Measurements from ENCODE around the gene TNFAIP3. TPM values are rescaled to one million over a fixed set of nuclear protein-coding genes. Genes with fewer than 3 reads are reported as not detected.
"Not testable (repeated sequence)": the region's sequence is repeated elsewhere in the genome, so short reads cannot be mapped to it uniquely, and the experiment has no call there.

TNFAIP3 gene
- total and polyA plus RNA-seq, 2 experiments from 2014 or later, result 73.4 to 141 TPM

- H2AFZ ChIP-seq, result no peak overlapping the region
- no peaks in the 10 kb centered on the region for H3K27me3 ChIP-seq
- H3K9me2 ChIP-seq (replicated peaks; ENCODE audit: insufficient read depth), result no peaks in the 10 kb centered on the region
- H3K36me3 ChIP-seq (replicated peaks; ENCODE audit: insufficient read depth, low read depth), result no peaks in the 10 kb centered on the region
- DNase-seq (ENCODE audit: low spot score), result no peak
- 95% methylated on average over 3 of the region's 3 CpGs for WGBS (ENCODE audit: low lambda C conversion rate, missing lambda C conversion rate)
- H3K79me2 ChIP-seq, result no peaks in the 10 kb centered on the region
- TF ChIP-seq EZH2phosphoT487 (IDR thresholded peaks at IDR 0.05; ENCODE audit: low read depth, severe bottlenecking, unreplicated experiment) (no peak), CTCF (IDR thresholded peaks at IDR 0.05; ENCODE audit: poor library complexity) (no peak), EZH2 (IDR thresholded peaks at IDR 0.05; ENCODE audit: borderline replicate concordance) (no peak)
- no peak overlapping the region for H3K27ac ChIP-seq
- no peaks in the 10 kb centered on the region for H3K9me3 ChIP-seq (ENCODE audit: low read depth)
- no peaks in the 10 kb centered on the region for H3K4me1 ChIP-seq (ENCODE audit: insufficient read depth)
- no peaks in the 10 kb centered on the region for H4K20me1 ChIP-seq (ENCODE audit: insufficient read depth, poor library complexity, severe bottlenecking)
- no peak overlapping the region for H3K4me3 ChIP-seq
- no peak overlapping the region for H3K4me2 ChIP-seq
Observed at GRCh38 chr6:137892271-137892708, 25.2 kb downstream of the TNFAIP3 start.

GRCh38 chr6:137893181-137893580 is 26.1 kb downstream of the TNFAIP3 start:
- DNase-seq (ENCODE audit: low spot score), result no peak
- Histone ChIP-seq H3K27me3 (no peaks in the 10 kb centered on the region), H3K79me2 (no peaks in the 10 kb centered on the region), H3K4me2 (no peak overlapping the region), H3K9me2 (replicated peaks; ENCODE audit: insufficient read depth) (no peaks in the 10 kb centered on the region), H3K36me3 (replicated peaks; ENCODE audit: insufficient read depth, low read depth) (no peaks in the 10 kb centered on the region), H4K20me1 (ENCODE audit: insufficient read depth, poor library complexity, severe bottlenecking) (no peaks in the 10 kb centered on the region), H3K4me1 (ENCODE audit: insufficient read depth) (no peaks in the 10 kb centered on the region), H3K4me3 (no peak overlapping the region), H3K27ac (no peak overlapping the region), H3K9me3 (ENCODE audit: low read depth) (no peaks in the 10 kb centered on the region), H2AFZ (no peak overlapping the region)
- 81% methylated on average over 3 of the region's 3 CpGs for WGBS (ENCODE audit: low lambda C conversion rate, missing lambda C conversion rate)
- TF ChIP-seq EZH2 (IDR thresholded peaks at IDR 0.05; ENCODE audit: borderline replicate concordance) (no peak), CTCF (IDR thresholded peaks at IDR 0.05; ENCODE audit: poor library complexity) (no peak), EZH2phosphoT487 (IDR thresholded peaks at IDR 0.05; ENCODE audit: low read depth, severe bottlenecking, unreplicated experiment) (no peak)

GRCh38 chr6:137893726-137894125 is 26.7 kb downstream of the TNFAIP3 start:
- Histone ChIP-seq H3K79me2 (no peaks in the 10 kb centered on the region), H3K9me3 (ENCODE audit: low read depth) (no peaks in the 10 kb centered on the region), H3K9me2 (replicated peaks; ENCODE audit: insufficient read depth) (no peaks in the 10 kb centered on the region), H3K27ac (no peak overlapping the region), H3K4me1 (ENCODE audit: insufficient read depth) (no peaks in the 10 kb centered on the region), H2AFZ (no peak overlapping the region), H3K4me2 (no peak overlapping the region), H4K20me1 (ENCODE audit: insufficient read depth, poor library complexity, severe bottlenecking) (no peaks in the 10 kb centered on the region), H3K27me3 (no peaks in the 10 kb centered on the region), H3K4me3 (no peak overlapping the region), H3K36me3 (replicated peaks; ENCODE audit: insufficient read depth, low read depth) (no peaks in the 10 kb centered on the region)
- 86% methylated on average over 2 of the region's 2 CpGs for whole genome bisulfite sequencing (ENCODE audit: low lambda C conversion rate, missing lambda C conversion rate)
- TF ChIP-seq EZH2 (IDR thresholded peaks at IDR 0.05; ENCODE audit: borderline replicate concordance) (no peak), EZH2phosphoT487 (IDR thresholded peaks at IDR 0.05; ENCODE audit: low read depth, severe bottlenecking, unreplicated experiment) (no peak), CTCF (IDR thresholded peaks at IDR 0.05; ENCODE audit: poor library complexity) (no peak)
- no peak for DNase-seq (ENCODE audit: low spot score)

- not testable (repeated sequence) for H3K4me1 ChIP-seq (ENCODE audit: insufficient read depth); H3K9me2 ChIP-seq (replicated peaks; ENCODE audit: insufficient read depth); H4K20me1 ChIP-seq (ENCODE audit: insufficient read depth, poor library complexity, severe bottlenecking); H3K4me3 ChIP-seq; H3K9me3 ChIP-seq (ENCODE audit: low read depth); H3K36me3 ChIP-seq (replicated peaks; ENCODE audit: insufficient read depth, low read depth); H2AFZ ChIP-seq; H3K27ac ChIP-seq; H3K27me3 ChIP-seq; H3K79me2 ChIP-seq; DNase-seq (ENCODE audit: low spot score); H3K4me2 ChIP-seq
- 72% methylated on average over 8 of the region's 8 CpGs for WGBS (ENCODE audit: low lambda C conversion rate, missing lambda C conversion rate)
Observed at GRCh38 chr6:137894378-137894777, 27.3 kb downstream of the TNFAIP3 start.

Data from hepatocyte (in vitro differentiated cells).